RWPE2 (cell line): Measurements from ENCODE around the gene POLE.

Experiments
- ATAC-seq: fragments of 200-7000 bp; cut with Tn5 transposase; 3 replicates; pipeline ENCODE4 v1.9.1; 2021; ENCODE audit warnings: low read depth
- DNase-seq: peaks from one replicate; pipeline ENCODE4 v3.0.0-alpha.2; 2020; ENCODE audit warnings: low spot score
- H3K27ac ChIP-seq: fragments of 450-650 bp; 2 replicates; pipeline ENCODE4 v1.5.1; 2017; ENCODE audit warnings: mild to moderate bottlenecking; ENCODE audit not compliant: poor library complexity, severe bottlenecking
- H3K27me3 ChIP-seq: fragments of 250-450 bp; sonication (Bioruptor Pico); 2 replicates; pipeline ENCODE4 v1.5.1; 2021; ENCODE audit warnings: mild to moderate bottlenecking, moderate library complexity; ENCODE audit not compliant: insufficient read depth, poor library complexity, severe bottlenecking
- H3K36me3 ChIP-seq: fragments of 250-450 bp; sonication (Bioruptor Pico); 2 replicates; pipeline ENCODE4 v1.5.1; 2020; ENCODE audit warnings: low read depth, mild to moderate bottlenecking, moderate library complexity
- H3K4me1 ChIP-seq: fragments of 250-450 bp; sonication (Bioruptor Pico); 2 replicates; pipeline ENCODE4 v1.5.1; 2021; ENCODE audit warnings: mild to moderate bottlenecking, moderate library complexity; ENCODE audit not compliant: insufficient read depth, poor library complexity, severe bottlenecking
- H3K4me3 ChIP-seq: fragments of 250-450 bp; sonication (Bioruptor Pico); 2 replicates; pipeline ENCODE4 v1.5.1; 2021; ENCODE audit warnings: mild to moderate bottlenecking, moderate library complexity; ENCODE audit not compliant: severe bottlenecking
- H3K9me3 ChIP-seq: fragments of 250-450 bp; sonication (Bioruptor Pico); 2 replicates; pipeline ENCODE4 v1.5.1; 2021; ENCODE audit warnings: mild to moderate bottlenecking, moderate library complexity; ENCODE audit not compliant: severe bottlenecking
- TF ChIP-seq, protein P1 (sequence below): fragments of 450-650 bp; IDR thresholded peaks from one replicate; pipeline ENCODE4 v1.5.1; 2017; ENCODE audit warnings: mild to moderate bottlenecking, moderate library complexity; ENCODE audit not compliant: poor library complexity, severe bottlenecking

Gene POLE

DNA sequence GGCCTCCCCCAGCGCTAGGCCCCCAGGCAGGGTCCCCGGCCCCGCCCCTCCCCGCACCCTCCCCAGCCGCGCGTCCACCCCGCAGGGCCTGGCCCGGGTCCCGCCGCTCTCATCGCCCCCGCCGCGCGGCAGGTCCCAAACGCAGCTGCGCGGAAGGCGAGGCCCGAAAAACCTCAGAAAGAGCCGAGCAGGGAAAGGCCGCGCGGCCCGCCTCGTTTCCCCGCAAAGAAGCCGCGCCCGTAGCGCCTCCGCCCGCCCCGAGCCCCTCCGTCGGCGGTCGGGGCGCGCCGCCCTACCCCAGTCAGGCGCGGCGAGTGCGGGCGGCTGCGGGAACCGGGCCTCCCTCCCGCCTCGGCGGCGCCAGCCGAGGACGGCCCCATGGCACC is 324 bp downstream of the POLE start:
- Histone ChIP-seq H3K27me3 (no peaks in the 10 kb centered on the region), H3K9me3 (no peaks in the 10 kb centered on the region), H3K36me3 (peaks cover 21% of the 10 kb centered on the region), H3K27ac (peak overlapping the region; percentile 62), H3K4me3 (peak overlapping the region; percentile 99), H3K4me1 (peaks cover 3% of the 10 kb centered on the region)
- ATAC-seq (peak; percentile 60; the same call in 2 of the 3 replicates), DNase-seq (no peak)
- TF ChIP-seq, protein P1, sequence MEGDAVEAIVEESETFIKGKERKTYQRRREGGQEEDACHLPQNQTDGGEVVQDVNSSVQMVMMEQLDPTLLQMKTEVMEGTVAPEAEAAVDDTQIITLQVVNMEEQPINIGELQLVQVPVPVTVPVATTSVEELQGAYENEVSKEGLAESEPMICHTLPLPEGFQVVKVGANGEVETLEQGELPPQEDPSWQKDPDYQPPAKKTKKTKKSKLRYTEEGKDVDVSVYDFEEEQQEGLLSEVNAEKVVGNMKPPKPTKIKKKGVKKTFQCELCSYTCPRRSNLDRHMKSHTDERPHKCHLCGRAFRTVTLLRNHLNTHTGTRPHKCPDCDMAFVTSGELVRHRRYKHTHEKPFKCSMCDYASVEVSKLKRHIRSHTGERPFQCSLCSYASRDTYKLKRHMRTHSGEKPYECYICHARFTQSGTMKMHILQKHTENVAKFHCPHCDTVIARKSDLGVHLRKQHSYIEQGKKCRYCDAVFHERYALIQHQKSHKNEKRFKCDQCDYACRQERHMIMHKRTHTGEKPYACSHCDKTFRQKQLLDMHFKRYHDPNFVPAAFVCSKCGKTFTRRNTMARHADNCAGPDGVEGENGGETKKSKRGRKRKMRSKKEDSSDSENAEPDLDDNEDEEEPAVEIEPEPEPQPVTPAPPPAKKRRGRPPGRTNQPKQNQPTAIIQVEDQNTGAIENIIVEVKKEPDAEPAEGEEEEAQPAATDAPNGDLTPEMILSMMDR = no peak

DNA sequence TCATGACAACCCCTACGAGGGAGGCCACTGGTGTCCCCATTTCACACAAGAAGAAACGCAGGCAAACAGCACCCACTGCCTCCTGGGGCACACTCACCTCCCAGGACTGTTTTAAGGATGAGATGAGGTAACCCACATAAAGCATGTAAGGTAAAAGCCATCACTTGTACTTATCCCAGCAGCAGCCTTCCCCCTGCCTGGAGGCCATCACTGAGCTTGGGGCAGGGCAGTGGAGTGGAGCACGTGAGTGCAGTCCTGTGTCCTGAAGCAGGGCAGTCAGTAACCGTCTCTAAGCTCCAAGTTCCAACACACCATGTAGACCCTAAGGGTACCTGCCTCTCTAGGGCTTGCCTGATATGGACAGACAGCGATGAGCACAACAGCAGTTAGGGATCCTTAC is 1.7 kb downstream of the POLE start:
- TF ChIP-seq, protein P1 = no peak

DNA sequence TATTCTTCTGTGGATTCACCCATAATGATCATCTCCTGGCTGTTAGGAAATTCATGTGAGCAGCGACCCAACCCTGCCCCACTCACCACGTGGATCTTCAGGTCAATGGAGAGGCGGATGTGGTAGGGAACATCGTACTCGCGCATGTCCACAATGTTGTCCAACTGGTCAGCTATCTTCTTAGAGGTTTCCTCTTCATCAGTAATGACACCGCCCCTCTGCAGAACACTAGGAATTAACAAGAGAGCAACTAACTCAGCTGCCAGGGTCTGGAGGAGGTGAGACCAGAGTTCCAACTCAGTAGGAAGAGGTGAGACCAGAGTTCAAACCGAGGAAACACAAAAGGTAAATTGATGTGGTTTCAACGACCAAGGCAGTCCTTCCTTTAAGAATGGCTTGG is 9.7 kb downstream of the POLE start:
- H3K9me3 ChIP-seq = no peaks in the 10 kb centered on the region
- no peaks in the 10 kb centered on the region for H3K27me3 ChIP-seq
- DNase-seq = no peak
- H3K4me1 ChIP-seq = no peaks in the 10 kb centered on the region
- TF ChIP-seq, protein P1 = no peak
- H3K36me3 ChIP-seq = peaks cover 81% of the 10 kb centered on the region
- no peak for ATAC-seq
- H3K4me3 ChIP-seq = no peak overlapping the region
- no peak overlapping the region for H3K27ac ChIP-seq

More for the DNA sequence above, 1.7 kb downstream of the POLE start:
- Histone ChIP-seq H3K9me3 (no peaks in the 10 kb centered on the region), H3K27me3 (no peaks in the 10 kb centered on the region), H3K4me3 (no peak overlapping the region), H3K36me3 (peaks cover 23% of the 10 kb centered on the region; the same call in 1 of the 2 replicates), H3K27ac (no peak overlapping the region), H3K4me1 (peaks cover 3% of the 10 kb centered on the region)
- DNase-seq (no peak), ATAC-seq (no peak)

- Histone ChIP-seq H3K27me3 (no peaks in the 10 kb centered on the region), H3K4me3 (no peak overlapping the region), H3K9me3 (no peaks in the 10 kb centered on the region), H3K27ac (no peak overlapping the region), H3K4me1 (no peaks in the 10 kb centered on the region), H3K36me3 (peaks cover 83% of the 10 kb centered on the region)
- DNase-seq (no peak), ATAC-seq (no peak)
- TF ChIP-seq, protein P1 = no peak
Measured at GRCh38 chr12:132675757-132676432, 11.2 kb downstream of the POLE start.

- no peak overlapping the region for H3K4me3 ChIP-seq
- no peak for ATAC-seq
- TF ChIP-seq, protein P1 = no peak
Measured at GRCh38 chr12:132674561-132674960, 12.6 kb downstream of the POLE start.

More at GRCh38 chr12:132674561-132674960, 12.6 kb downstream of the POLE start:
- Histone ChIP-seq H3K36me3 (peaks cover 86% of the 10 kb centered on the region), H3K9me3 (no peaks in the 10 kb centered on the region), H3K4me1 (no peaks in the 10 kb centered on the region), H3K27ac (no peak overlapping the region), H3K27me3 (no peaks in the 10 kb centered on the region)
- no peak for DNase-seq
